BLaER1 (cell line): ENCODE data around the gene HAPLN3.
A peak's percentile ranks its signal among the peaks of the same experiment; 100 is the strongest.

ENCODE experiments used
- H3K27ac ChIP-seq: shearing (Covaris generic); formaldehyde crosslinking; 2 replicates; pipeline ENCODE4 v1.8.1; 2022
- H3K27me3 ChIP-seq: shearing (Covaris generic); formaldehyde crosslinking; 2 replicates; pipeline ENCODE4 v1.8.1; 2022
- H3K36me3 ChIP-seq: shearing (Covaris generic); formaldehyde crosslinking; 2 replicates; pipeline ENCODE4 v1.8.1; 2022
- H3K4me1 ChIP-seq: shearing (Covaris generic); formaldehyde crosslinking; 2 replicates; pipeline ENCODE4 v1.8.1; 2022
- H3K4me2 ChIP-seq: shearing (Covaris generic); formaldehyde crosslinking; 2 replicates; pipeline ENCODE4 v1.8.1; 2022
- H3K4me3 ChIP-seq: shearing (Covaris generic); formaldehyde crosslinking; 2 replicates; pipeline ENCODE4 v1.8.1; 2022
- H3K9ac ChIP-seq: shearing (Covaris generic); formaldehyde crosslinking; 2 replicates; pipeline ENCODE4 v1.8.1; 2022
- H3K9me3 ChIP-seq: shearing (Covaris generic); formaldehyde crosslinking; 2 replicates; pipeline ENCODE4 v1.8.1; 2022
- H4K20me1 ChIP-seq: shearing (Covaris generic); formaldehyde crosslinking; 2 replicates; pipeline ENCODE4 v1.8.1; 2022
- Cebpa-rat ChIP-seq: shearing (Covaris generic); IDR thresholded peaks from 2 replicates; pipeline ENCODE4 v1.8.1; 2022

HAPLN3 gene

DNA sequence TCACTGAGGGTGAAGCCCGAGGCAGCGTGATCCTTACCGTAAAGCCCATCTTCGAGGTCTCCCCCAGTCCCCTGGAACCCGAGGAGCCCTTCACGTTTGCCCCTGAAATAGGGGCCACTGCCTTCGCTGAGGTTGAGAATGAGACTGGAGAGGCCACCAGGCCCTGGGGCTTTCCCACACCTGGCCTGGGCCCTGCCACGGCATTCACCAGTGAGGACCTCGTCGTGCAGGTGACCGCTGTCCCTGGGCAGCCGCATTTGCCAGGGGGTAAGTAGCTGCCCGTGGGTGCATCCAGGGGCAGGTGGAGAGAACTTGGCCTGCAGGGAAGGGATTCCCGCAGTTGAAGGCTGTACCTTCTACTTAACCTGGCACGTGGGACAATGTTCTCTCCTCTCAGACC lies 49.7 kb downstream of the HAPLN3 start:
- TF ChIP-seq Cebpa-rat: no peak
- H3K27ac ChIP-seq: no peak overlapping the region

GRCh38 chr15:88844749-88845386 lies 50.5 kb downstream of the HAPLN3 start:
- H3K36me3 ChIP-seq: no peaks in the 10 kb centered on the region
- 0 out of 2 replicates have a peak, but pooled peaks cover 6% of the 10 kb centered on the region for H3K4me1 ChIP-seq
- no peaks in the 10 kb centered on the region for H4K20me1 ChIP-seq
- no peak overlapping the region for H3K27ac ChIP-seq
- no peaks in the 10 kb centered on the region for H3K9me3 ChIP-seq
- no peak for TF ChIP-seq Cebpa-rat
- no peaks in the 10 kb centered on the region for H3K27me3 ChIP-seq
- H3K4me2 ChIP-seq: no peak overlapping the region
- H3K4me3 ChIP-seq: no peak overlapping the region
- H3K9ac ChIP-seq: no peak overlapping the region

More for the DNA sequence above, 49.7 kb downstream of the HAPLN3 start:
- H4K20me1 ChIP-seq: no peaks in the 10 kb centered on the region
- H3K9me3 ChIP-seq: no peaks in the 10 kb centered on the region
- H3K4me3 ChIP-seq: no peak overlapping the region
- H3K4me1 ChIP-seq: 0 out of 2 replicates have a peak, but pooled peaks cover 6% of the 10 kb centered on the region
- H3K27me3 ChIP-seq: no peaks in the 10 kb centered on the region
- no peak overlapping the region for H3K9ac ChIP-seq
- H3K36me3 ChIP-seq: no peaks in the 10 kb centered on the region
- H3K4me2 ChIP-seq: no peak overlapping the region

DNA sequence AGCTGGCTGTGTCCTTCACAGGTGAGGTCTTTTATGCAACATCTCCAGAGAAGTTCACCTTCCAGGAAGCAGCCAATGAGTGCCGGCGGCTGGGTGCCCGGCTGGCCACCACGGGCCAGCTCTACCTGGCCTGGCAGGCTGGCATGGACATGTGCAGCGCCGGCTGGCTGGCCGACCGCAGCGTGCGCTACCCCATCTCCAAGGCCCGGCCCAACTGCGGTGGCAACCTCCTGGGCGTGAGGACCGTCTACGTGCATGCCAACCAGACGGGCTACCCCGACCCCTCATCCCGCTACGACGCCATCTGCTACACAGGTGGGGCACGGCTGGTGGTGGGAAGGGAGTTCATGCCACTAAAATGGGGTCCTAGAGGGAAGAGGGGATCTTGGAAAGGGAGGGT lies 52.0 kb downstream of the HAPLN3 start:
- no peak for TF ChIP-seq Cebpa-rat
- Histone ChIP-seq H3K9ac (no peak overlapping the region), H3K27ac (no peak overlapping the region), H3K27me3 (no peaks in the 10 kb centered on the region), H3K4me1 (0 out of 2 replicates have a peak, but pooled peaks cover 6% of the 10 kb centered on the region), H3K9me3 (no peaks in the 10 kb centered on the region), H3K4me2 (no peak overlapping the region), H4K20me1 (no peaks in the 10 kb centered on the region), H3K4me3 (no peak overlapping the region), H3K36me3 (no peaks in the 10 kb centered on the region)

GRCh38 chr15:88842156-88842555 lies 53.2 kb downstream of the HAPLN3 start:
- no peaks in the 10 kb centered on the region for H3K9me3 ChIP-seq
- no peak overlapping the region for H3K9ac ChIP-seq
- no peak for TF ChIP-seq Cebpa-rat
- H3K4me2 ChIP-seq: no peak overlapping the region
- no peak overlapping the region for H3K27ac ChIP-seq
- no peaks in the 10 kb centered on the region for H4K20me1 ChIP-seq
- H3K36me3 ChIP-seq: no peaks in the 10 kb centered on the region
- H3K4me1 ChIP-seq: 0 out of 2 replicates have a peak, but pooled peaks cover 6% of the 10 kb centered on the region
- no peak overlapping the region for H3K4me3 ChIP-seq
- no peaks in the 10 kb centered on the region for H3K27me3 ChIP-seq

DNA sequence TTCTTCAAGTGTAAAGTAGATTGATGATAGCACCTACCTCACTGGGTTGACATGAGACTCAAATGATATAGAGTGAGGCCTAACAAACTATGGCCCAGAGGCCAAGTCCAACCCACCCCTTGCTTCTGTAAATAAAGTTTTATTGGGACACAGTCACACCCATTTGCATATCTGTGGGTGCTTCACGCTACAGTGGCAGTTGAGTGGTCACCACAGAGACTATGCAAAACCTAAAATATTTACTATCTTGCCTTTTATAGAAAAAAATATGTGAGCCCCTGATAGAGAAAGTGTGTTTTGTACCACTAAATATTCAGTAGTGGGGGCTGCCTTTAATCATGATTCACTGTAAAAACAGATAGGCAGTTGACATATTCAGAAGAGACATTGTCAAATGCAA lies 54.1 kb downstream of the HAPLN3 start:
- Histone ChIP-seq H3K27ac (no peak overlapping the region), H3K36me3 (no peaks in the 10 kb centered on the region), H3K27me3 (no peaks in the 10 kb centered on the region), H3K4me2 (peak overlapping the region; percentile 5; the same call in 1 of the 2 replicates), H3K4me1 (0 out of 2 replicates have a peak, but pooled peaks cover 6% of the 10 kb centered on the region), H3K9me3 (no peaks in the 10 kb centered on the region), H3K4me3 (no peak overlapping the region), H3K9ac (no peak overlapping the region), H4K20me1 (no peaks in the 10 kb centered on the region)
- no peak for TF ChIP-seq Cebpa-rat

DNA sequence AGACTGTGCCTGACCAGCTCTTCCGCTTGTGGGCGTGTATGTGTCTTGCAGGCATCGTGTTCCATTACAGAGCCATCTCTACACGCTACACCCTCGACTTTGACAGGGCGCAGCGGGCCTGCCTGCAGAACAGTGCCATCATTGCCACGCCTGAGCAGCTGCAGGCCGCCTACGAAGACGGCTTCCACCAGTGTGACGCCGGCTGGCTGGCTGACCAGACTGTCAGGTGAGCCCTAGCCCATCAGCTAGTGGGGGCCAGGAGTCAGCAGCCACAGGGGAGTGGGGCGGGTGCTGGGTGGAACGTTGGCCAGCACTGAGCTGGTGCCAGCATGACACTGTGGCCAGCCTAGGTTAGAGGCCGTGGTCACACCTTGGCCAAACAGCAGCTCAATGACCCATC lies 55.4 kb downstream of the HAPLN3 start:
- TF ChIP-seq Cebpa-rat: no peak
- H3K36me3 ChIP-seq: no peaks in the 10 kb centered on the region
- no peak overlapping the region for H3K27ac ChIP-seq
- H3K4me3 ChIP-seq: no peak overlapping the region
- no peaks in the 10 kb centered on the region for H4K20me1 ChIP-seq
- H3K27me3 ChIP-seq: no peaks in the 10 kb centered on the region
- H3K9me3 ChIP-seq: no peaks in the 10 kb centered on the region
- no peak overlapping the region for H3K9ac ChIP-seq
- 0 out of 2 replicates have a peak, but pooled peaks cover 6% of the 10 kb centered on the region for H3K4me1 ChIP-seq
- H3K4me2 ChIP-seq: no peak overlapping the region

DNA sequence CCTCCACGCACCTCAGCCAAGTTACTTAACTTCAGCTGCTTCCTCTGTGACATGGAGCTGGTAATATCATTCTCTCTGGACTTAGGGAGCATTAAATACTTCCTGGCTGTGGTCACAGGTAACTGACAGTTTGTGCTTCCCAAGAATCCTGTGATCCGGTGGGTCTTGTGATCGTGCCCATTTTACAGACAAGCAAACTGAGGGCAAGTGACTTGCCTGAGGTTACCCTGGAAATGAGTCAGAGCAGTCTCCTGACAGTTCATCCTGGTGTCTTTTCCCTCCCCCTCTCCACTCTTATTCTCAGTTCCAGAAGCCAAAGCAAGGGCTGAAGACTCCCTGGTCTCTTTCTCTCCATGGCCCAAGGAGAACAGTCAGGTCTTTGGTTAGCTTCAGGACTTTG lies 56.2 kb downstream of the HAPLN3 start:
- H3K4me1 ChIP-seq: 0 out of 2 replicates have a peak, but pooled peaks cover 6% of the 10 kb centered on the region
- no peak overlapping the region for H3K27ac ChIP-seq
- H3K27me3 ChIP-seq: no peaks in the 10 kb centered on the region
- no peak for TF ChIP-seq Cebpa-rat
- H3K9ac ChIP-seq: no peak overlapping the region
- no peaks in the 10 kb centered on the region for H3K9me3 ChIP-seq
- H3K4me2 ChIP-seq: no peak overlapping the region
- H3K36me3 ChIP-seq: no peaks in the 10 kb centered on the region
- no peak overlapping the region for H3K4me3 ChIP-seq
- H4K20me1 ChIP-seq: no peaks in the 10 kb centered on the region

DNA sequence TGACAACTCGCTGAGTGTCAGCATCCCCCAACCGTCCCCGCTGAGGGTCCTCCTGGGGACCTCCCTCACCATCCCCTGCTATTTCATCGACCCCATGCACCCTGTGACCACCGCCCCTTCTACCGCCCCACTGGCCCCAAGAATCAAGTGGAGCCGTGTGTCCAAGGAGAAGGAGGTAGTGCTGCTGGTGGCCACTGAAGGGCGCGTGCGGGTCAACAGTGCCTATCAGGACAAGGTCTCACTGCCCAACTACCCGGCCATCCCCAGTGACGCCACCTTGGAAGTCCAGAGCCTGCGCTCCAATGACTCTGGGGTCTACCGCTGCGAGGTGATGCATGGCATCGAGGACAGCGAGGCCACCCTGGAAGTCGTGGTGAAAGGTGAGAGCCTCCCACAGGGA lies 56.7 kb downstream of the HAPLN3 start:
- no peak overlapping the region for H3K4me2 ChIP-seq
- TF ChIP-seq Cebpa-rat: no peak
- no peak overlapping the region for H3K9ac ChIP-seq
- no peaks in the 10 kb centered on the region for H3K9me3 ChIP-seq
- H3K4me1 ChIP-seq: 0 out of 2 replicates have a peak, but pooled peaks cover 6% of the 10 kb centered on the region
- no peak overlapping the region for H3K4me3 ChIP-seq
- no peak overlapping the region for H3K27ac ChIP-seq
- H3K27me3 ChIP-seq: no peaks in the 10 kb centered on the region
- no peaks in the 10 kb centered on the region for H4K20me1 ChIP-seq
- H3K36me3 ChIP-seq: no peaks in the 10 kb centered on the region

DNA sequence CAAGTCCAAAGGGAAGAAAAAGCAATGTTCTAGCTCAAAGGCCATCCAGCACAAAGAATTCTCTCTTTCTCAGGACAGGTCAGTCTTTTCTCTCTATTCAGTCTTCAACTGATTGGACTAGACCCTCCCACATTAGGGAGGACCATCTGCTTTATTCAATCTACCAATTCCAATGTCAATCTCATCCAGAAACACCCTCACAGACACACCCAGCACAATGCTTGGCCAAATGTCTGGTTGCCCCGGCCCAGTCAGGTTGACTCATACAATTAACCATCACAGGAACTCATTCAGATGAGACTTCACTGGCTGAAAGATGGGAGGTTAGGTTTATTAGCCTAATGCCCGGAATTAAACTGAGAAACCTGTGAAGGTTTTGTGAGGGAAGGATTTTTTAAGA lies 59.7 kb downstream of the HAPLN3 start:
- Histone ChIP-seq H3K4me2 (no peak overlapping the region), H3K4me3 (no peak overlapping the region), H4K20me1 (no peaks in the 10 kb centered on the region), H3K27ac (no peak overlapping the region), H3K9ac (no peak overlapping the region), H3K9me3 (no peaks in the 10 kb centered on the region), H3K27me3 (no peaks in the 10 kb centered on the region), H3K4me1 (no peaks in the 10 kb centered on the region), H3K36me3 (no peaks in the 10 kb centered on the region)
- TF ChIP-seq Cebpa-rat: no peak

DNA sequence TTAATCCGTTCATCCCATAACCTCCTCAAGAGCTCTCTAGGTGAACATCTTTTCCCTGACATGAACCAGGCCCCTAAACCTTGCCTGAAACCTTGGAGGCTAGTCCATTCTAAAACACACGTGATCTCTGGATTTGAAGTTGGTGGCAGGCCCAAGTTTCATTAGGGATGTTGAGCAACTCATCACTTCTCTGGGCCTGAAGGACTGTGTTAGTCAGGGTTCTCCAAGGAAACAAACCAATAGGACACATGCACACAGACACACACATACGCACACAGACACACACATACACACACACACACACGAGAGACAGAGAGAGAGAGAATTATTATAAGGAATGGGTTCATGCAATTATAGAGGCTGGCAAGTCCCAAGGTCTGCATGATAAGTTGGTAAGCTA lies 60.2 kb downstream of the HAPLN3 start:
- no peaks in the 10 kb centered on the region for H3K36me3 ChIP-seq
- H3K27me3 ChIP-seq: no peaks in the 10 kb centered on the region
- H3K4me2 ChIP-seq: no peak overlapping the region
- H3K4me3 ChIP-seq: no peak overlapping the region
- no peaks in the 10 kb centered on the region for H4K20me1 ChIP-seq
- H3K9ac ChIP-seq: no peak overlapping the region
- no peak overlapping the region for H3K27ac ChIP-seq
- no peak for TF ChIP-seq Cebpa-rat
- H3K4me1 ChIP-seq: no peaks in the 10 kb centered on the region
- H3K9me3 ChIP-seq: no peaks in the 10 kb centered on the region
